MM.1S (cell line): Measurements from ENCODE around the gene TMEM101.
"Not testable (repeated sequence)": the region's sequence is repeated elsewhere in the genome, so short reads cannot be mapped to it uniquely, and the experiment has no call there.

Experiments
- DNase-seq: peaks from one replicate; pipeline ENCODE4 v3.0.0-alpha.2; 2015
- H2AFZ ChIP-seq: fragments of 300-600 bp; sonication (generic); 2 replicates; pipeline ENCODE4 v1.6.0; 2016; ENCODE audit warnings: antibody characterized with exemption, low read length
- H3F3A ChIP-seq: fragments of 300-600 bp; sonication (generic); 2 replicates; pipeline ENCODE4 v1.6.1; 2016; ENCODE audit warnings: mild to moderate bottlenecking, antibody characterized with exemption, low read length, moderate library complexity, mixed read lengths; ENCODE audit not compliant: insufficient read depth
- H3K27ac ChIP-seq: fragments of 300-600 bp; sonication (generic); 2 replicates; pipeline ENCODE4 v1.5.1; 2016; ENCODE audit warnings: mild to moderate bottlenecking, low read length
- H3K27me3 ChIP-seq: fragments of 300-600 bp; sonication (generic); replicated peaks from 2 replicates; pipeline ENCODE4 v1.6.0; 2016; ENCODE audit warnings: low read length; ENCODE audit not compliant: insufficient read depth
- H3K36me3 ChIP-seq: fragments of 300-600 bp; sonication (generic); replicated peaks from 2 replicates; pipeline ENCODE4 v1.6.1; 2016; ENCODE audit warnings: mild to moderate bottlenecking, low read length, mixed read lengths; ENCODE audit not compliant: insufficient read depth
- H3K4me1 ChIP-seq: fragments of 300-600 bp; sonication (generic); 2 replicates; pipeline ENCODE4 v1.6.1; 2016; ENCODE audit warnings: low read length, mixed read lengths
- H3K4me2 ChIP-seq: fragments of 300-600 bp; sonication (generic); 2 replicates; pipeline ENCODE4 v1.6.0; 2016; ENCODE audit warnings: low read depth, low read length
- H3K4me3 ChIP-seq: fragments of 300-600 bp; sonication (generic); 2 replicates; pipeline ENCODE4 v1.5.1; 2016; ENCODE audit warnings: low read length, mixed read lengths
- H3K79me2 ChIP-seq: fragments of 300-600 bp; sonication (generic); 2 replicates; pipeline ENCODE4 v1.6.1; 2016; ENCODE audit warnings: mixed run types, low read length, mixed read lengths
- H3K9ac ChIP-seq: fragments of 300-600 bp; sonication (generic); 2 replicates; pipeline ENCODE4 v1.6.1; 2016; ENCODE audit warnings: low read length, mixed read lengths
- H3K9me2 ChIP-seq: fragments of 300-600 bp; sonication (generic); replicated peaks from 2 replicates; pipeline ENCODE4 v1.6.1; 2016; ENCODE audit warnings: mild to moderate bottlenecking, low read length, mixed read lengths; ENCODE audit not compliant: insufficient read depth
- H3K9me3 ChIP-seq: fragments of 300-600 bp; sonication (generic); replicated peaks from 2 replicates; pipeline ENCODE4 v1.6.1; 2016; ENCODE audit warnings: mild to moderate bottlenecking, low read length, mixed read lengths; ENCODE audit not compliant: insufficient read depth
- H4K20me1 ChIP-seq: fragments of 300-600 bp; sonication (generic); 2 replicates; pipeline ENCODE4 v1.6.1; 2016; ENCODE audit warnings: mild to moderate bottlenecking, low read length, moderate library complexity, mixed read lengths; ENCODE audit not compliant: insufficient read depth
- EZH2 ChIP-seq: fragments of 300-600 bp; sonication (generic); optimal IDR thresholded peaks from 2 replicates; pipeline ENCODE3; 2017; ENCODE audit warnings: low read depth, mild to moderate bottlenecking, antibody characterized with exemption, low read length, mixed read lengths
- EZH2phosphoT487 ChIP-seq: fragments of 300-600 bp; sonication (generic); IDR thresholded peaks from 2 replicates; pipeline ENCODE4 v1.6.1; 2018; ENCODE audit warnings: antibody characterized with exemption, low read length
- TF ChIP-seq, protein P1 (sequence below): fragments of 300-600 bp; sonication (generic); IDR thresholded peaks from 2 replicates; pipeline ENCODE4 v1.5.1; 2016; ENCODE audit warnings: antibody characterized with exemption, low read length, mixed read lengths

Gene TMEM101

DNA sequence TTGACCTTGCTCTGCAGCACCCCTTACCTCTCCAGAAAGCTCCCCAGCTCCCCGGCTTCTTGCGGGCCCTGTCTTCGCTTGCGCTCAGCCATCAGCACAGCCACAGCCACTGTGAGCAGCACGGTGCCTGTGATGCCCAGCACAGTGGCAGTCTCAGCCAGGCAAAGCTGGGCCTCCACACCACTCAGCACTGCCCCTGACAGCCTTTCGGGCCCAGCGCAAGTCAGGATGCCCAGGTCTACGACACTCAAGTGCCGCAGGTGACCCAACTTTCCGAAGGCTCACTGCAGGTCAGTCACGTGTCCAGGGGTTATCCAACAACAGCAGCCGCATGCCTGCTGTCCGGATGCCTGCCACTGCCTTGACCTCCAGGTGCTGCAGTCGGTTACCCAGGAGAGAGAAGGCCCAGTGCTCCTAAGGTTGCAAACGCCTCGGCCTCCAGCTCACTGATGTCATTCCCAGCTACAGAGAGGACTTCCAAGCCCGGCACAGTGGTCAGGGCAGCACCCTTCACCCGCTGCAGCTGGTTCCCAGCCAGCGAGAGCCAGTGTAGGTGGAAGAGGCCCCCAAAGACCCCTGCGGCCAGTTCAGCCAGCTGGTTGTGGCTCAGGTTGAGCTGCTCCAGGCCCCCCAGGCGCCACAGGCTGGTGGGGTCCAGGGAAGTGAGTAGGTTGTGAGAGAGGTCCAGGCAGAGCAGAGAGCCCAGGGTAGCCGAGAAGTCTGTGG is 8.9 kb upstream of the TMEM101 start:
- H3K27ac ChIP-seq: no peak overlapping the region

DNA sequence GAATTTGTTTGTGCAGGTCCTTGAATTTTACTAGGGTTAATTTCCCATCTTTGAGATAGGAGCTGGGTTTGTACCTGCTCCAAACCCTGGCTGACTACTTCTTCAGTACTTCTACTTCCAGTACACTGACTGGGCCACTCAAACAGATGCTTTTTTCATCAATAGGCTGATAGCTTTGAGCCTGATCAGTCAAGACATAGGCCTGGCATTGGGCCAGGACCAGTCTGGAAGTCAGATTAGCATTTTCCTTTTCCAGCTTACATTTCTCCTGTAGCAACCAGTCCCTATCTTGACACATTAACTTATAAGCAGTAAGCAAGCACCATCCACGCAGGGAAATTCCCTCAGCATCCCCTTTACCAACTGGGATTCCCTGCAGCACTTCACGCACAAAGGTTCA is 7.5 kb upstream of the TMEM101 start:
- H3K9ac ChIP-seq: no peak overlapping the region
- no peak overlapping the region for H3K4me2 ChIP-seq
- no peaks in the 10 kb centered on the region for H3K36me3 ChIP-seq
- no peak for DNase-seq
- H2AFZ ChIP-seq: no peak overlapping the region
- H3K4me1 ChIP-seq: no peaks in the 10 kb centered on the region
- no peaks in the 10 kb centered on the region for H3K9me3 ChIP-seq
- H3K9me2 ChIP-seq: no peaks in the 10 kb centered on the region
- H3K4me3 ChIP-seq: no peak overlapping the region
- no peaks in the 10 kb centered on the region for H4K20me1 ChIP-seq
- no peaks in the 10 kb centered on the region for H3F3A ChIP-seq
- H3K79me2 ChIP-seq: no peaks in the 10 kb centered on the region
- no peaks in the 10 kb centered on the region for H3K27me3 ChIP-seq
- H3K27ac ChIP-seq: no peak overlapping the region
- TF ChIP-seq EZH2 (no peak), EZH2phosphoT487 (no peak)
- TF ChIP-seq, protein P1, sequence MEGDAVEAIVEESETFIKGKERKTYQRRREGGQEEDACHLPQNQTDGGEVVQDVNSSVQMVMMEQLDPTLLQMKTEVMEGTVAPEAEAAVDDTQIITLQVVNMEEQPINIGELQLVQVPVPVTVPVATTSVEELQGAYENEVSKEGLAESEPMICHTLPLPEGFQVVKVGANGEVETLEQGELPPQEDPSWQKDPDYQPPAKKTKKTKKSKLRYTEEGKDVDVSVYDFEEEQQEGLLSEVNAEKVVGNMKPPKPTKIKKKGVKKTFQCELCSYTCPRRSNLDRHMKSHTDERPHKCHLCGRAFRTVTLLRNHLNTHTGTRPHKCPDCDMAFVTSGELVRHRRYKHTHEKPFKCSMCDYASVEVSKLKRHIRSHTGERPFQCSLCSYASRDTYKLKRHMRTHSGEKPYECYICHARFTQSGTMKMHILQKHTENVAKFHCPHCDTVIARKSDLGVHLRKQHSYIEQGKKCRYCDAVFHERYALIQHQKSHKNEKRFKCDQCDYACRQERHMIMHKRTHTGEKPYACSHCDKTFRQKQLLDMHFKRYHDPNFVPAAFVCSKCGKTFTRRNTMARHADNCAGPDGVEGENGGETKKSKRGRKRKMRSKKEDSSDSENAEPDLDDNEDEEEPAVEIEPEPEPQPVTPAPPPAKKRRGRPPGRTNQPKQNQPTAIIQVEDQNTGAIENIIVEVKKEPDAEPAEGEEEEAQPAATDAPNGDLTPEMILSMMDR: no peak

More for the DNA sequence above, 8.9 kb upstream of the TMEM101 start:
- Histone ChIP-seq H3K27me3 (no peaks in the 10 kb centered on the region), H3K79me2 (no peaks in the 10 kb centered on the region), H3K9me2 (no peaks in the 10 kb centered on the region), H3K9me3 (no peaks in the 10 kb centered on the region), H2AFZ (no peak overlapping the region), H3K36me3 (no peaks in the 10 kb centered on the region), H4K20me1 (no peaks in the 10 kb centered on the region), H3K4me3 (no peak overlapping the region), H3F3A (no peaks in the 10 kb centered on the region), H3K9ac (no peak overlapping the region), H3K4me1 (no peaks in the 10 kb centered on the region), H3K4me2 (no peak overlapping the region)
- TF ChIP-seq, protein P1: no peak
- TF ChIP-seq EZH2phosphoT487 (no peak), EZH2 (no peak)
- no peak for DNase-seq

DNA sequence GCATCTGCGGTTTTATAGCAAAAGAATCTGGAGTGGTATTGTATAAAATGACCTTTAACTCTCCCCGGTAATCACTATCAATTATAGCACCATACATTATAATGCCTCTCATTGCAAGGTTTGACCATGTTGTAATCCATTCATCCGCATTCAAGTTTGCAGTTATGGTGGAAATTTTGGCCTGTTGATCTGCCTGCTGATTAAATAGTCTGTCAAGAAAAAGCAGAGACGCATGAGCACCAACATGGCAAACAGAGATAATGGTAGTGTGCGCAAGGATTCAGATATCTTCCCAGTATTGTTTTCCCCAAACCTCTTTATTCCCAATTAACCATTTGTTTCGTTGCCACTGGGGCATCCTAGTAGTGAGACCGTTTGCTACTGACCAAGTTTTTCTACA is 6.5 kb upstream of the TMEM101 start:
- H3K9me2 ChIP-seq, DNase-seq, H3K4me1 ChIP-seq, H3K9ac ChIP-seq, H3K27ac ChIP-seq, H3K4me2 ChIP-seq, H3K4me3 ChIP-seq, H3K9me3 ChIP-seq, H3F3A ChIP-seq, H3K27me3 ChIP-seq, H3K36me3 ChIP-seq, H3K79me2 ChIP-seq, H4K20me1 ChIP-seq, H2AFZ ChIP-seq: not testable (repeated sequence)

DNA sequence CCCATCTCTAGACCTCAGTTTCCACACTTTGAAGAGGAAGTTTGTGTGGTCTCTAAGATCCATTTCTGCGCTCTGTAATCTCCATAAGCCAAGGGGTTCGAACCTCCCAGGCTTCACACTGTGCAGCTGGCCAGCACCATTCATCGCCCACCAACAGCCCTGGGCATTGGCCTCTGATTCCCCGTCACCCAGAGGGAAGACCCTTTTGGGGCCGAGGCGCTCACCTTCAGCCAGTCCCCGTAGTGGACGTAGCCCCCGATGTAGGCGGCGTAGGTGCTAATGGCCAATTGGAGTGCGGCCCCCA is 678 bp downstream of the TMEM101 start:
- no peak for TF ChIP-seq EZH2phosphoT487
- TF ChIP-seq EZH2: no peak
- TF ChIP-seq, protein P1: no peak
- Histone ChIP-seq H3K4me2 (peak overlapping the region; percentile 87), H3K79me2 (peaks cover 16% of the 10 kb centered on the region), H3K9me3 (no peaks in the 10 kb centered on the region), H3K9me2 (no peaks in the 10 kb centered on the region), H3K27me3 (no peaks in the 10 kb centered on the region), H3K4me3 (peak overlapping the region; percentile 99), H3K36me3 (no peaks in the 10 kb centered on the region), H2AFZ (peak overlapping the region; percentile 96), H3K4me1 (peaks cover 12% of the 10 kb centered on the region; the same call in 1 of the 2 replicates), H4K20me1 (no peaks in the 10 kb centered on the region), H3F3A (no peaks in the 10 kb centered on the region), H3K27ac (no peak overlapping the region), H3K9ac (peak overlapping the region; percentile 80; the same call in 1 of the 2 replicates)
- DNase-seq: no peak
